Effector memory CD8-positive, alpha-beta T cell (primary cell): Measurements from ENCODE around the gene HYDIN.
"Not testable (repeated sequence)": the region's sequence is repeated elsewhere in the genome, so short reads cannot be mapped to it uniquely, and the experiment has no call there.

Experiments
- ATAC-seq: fragments of 150-1000 bp; cut with Tn5 transposase; replicated peaks from 2 replicates; pipeline ENCODE4 v1.10.0; 2021; ENCODE audit warnings: mild to moderate bottlenecking, moderate library complexity
- DNase-seq, 3 experiments: peaks; one replicate each; pipeline ENCODE4 v3.0.0; 2021
- H3K27ac Mint-ChIP-seq, 2 donors: one replicate each; pipeline ENCODE4 v1.8.0; 2022; ENCODE audit warnings: mild to moderate bottlenecking in 2 of 2, mixed read lengths in 2 of 2, moderate library complexity in 2 of 2
- H3K27me3 Mint-ChIP-seq, 2 donors: one replicate each; pipeline ENCODE4 v1.8.0; 2022; ENCODE audit warnings: mixed read lengths in 2 of 2
- H3K36me3 Mint-ChIP-seq: one replicate; pipeline ENCODE4 v1.8.0; 2022; ENCODE audit warnings: mild to moderate bottlenecking, moderate library complexity, mixed read lengths; ENCODE audit not compliant: insufficient read depth
- H3K4me1 Mint-ChIP-seq, 2 donors: one replicate each; pipeline ENCODE4 v1.8.0; 2022; ENCODE audit warnings: low read depth in 2 of 2, mixed read lengths in 2 of 2
- H3K4me3 Mint-ChIP-seq, 2 donors: one replicate each; pipeline ENCODE4 v1.8.0; 2022; ENCODE audit warnings: mild to moderate bottlenecking in 2 of 2, mixed read lengths in 2 of 2, moderate library complexity in 2 of 2
- H3K9me3 Mint-ChIP-seq, 2 donors: one replicate each; pipeline ENCODE4 v1.8.0; 2022; ENCODE audit warnings: mixed read lengths in 2 of 2

Gene HYDIN

DNA sequence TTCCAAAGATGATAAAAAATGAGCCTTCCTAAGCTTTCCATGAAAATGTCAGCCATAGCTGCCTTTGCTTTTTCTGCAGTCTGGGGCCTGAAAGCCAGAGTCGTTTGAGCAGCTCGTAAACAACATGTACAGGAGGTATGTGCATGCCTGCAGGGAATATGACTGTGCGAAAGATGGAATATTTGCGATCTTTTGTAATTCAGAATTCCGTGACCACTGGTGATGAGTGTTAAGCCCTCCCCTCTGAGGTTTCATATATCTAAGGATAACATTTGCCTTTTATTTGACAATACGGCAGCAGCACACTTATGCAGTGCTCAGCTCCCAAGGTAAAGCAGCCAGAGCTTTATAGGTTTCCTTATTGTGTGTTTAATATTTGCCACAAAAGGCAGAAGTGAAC is 192.5 kb downstream of the HYDIN start:
- H3K4me1 Mint-ChIP-seq = not testable (repeated sequence)

DNA sequence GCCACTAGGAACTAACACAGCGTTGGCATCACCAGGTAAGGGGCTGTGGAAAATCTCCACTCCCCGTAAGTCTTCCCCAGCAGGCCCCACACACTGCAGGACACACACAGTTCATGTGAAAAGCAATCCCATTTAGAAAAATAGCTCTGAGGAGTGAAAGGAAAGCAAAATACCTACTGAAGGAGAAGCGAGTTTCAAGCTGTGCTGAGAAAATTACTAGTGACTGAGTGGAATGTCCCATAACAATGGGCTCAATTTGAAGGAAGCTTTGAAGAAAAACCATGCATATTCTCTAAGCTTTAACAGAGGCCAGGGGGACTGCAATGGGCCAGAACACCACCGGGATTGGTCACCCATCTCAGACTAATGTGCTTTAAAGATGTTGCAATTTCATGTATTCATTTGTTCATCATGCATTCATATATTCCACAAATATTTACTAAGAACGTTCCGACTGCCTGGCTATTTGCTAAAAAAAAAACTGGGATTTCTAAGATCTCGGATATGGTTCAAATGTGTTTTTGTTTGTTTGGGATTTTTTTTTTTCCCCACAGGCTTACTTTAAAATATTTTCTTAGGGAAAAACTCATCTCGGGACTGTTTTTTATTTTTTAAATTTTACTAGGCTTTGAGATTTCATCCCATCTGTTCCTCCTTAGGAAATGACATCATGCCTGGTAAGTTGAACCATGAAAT is 202.3 kb downstream of the HYDIN start:
- not testable (repeated sequence) for DNase-seq, ATAC-seq, H3K36me3 Mint-ChIP-seq, H3K9me3 Mint-ChIP-seq, H3K27me3 Mint-ChIP-seq, H3K4me1 Mint-ChIP-seq, H3K4me3 Mint-ChIP-seq, H3K27ac Mint-ChIP-seq

More for the DNA sequence above, 192.5 kb downstream of the HYDIN start:
- not testable (repeated sequence) for H3K9me3 Mint-ChIP-seq, H3K27ac Mint-ChIP-seq, DNase-seq, H3K36me3 Mint-ChIP-seq, H3K4me3 Mint-ChIP-seq, ATAC-seq, H3K27me3 Mint-ChIP-seq

DNA sequence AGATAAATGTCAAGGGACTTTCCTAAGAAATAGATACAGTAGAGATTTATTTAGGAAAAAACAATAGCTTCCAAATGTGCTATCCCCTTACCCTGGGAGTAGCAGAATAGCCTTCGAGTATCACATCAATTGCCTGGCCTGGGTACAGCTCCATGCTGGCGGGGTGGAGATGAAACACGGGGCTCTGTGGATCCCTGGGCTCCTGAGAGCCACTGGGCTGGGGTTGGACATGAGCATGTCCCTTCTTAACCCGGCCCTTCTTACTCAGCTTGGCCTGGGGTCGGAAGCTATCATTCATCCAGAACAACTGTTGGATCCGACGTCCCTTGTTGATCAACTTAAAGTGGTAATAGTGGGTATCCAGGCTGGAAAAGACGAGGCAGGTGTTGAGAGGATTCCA is 203.0 kb downstream of the HYDIN start:
- H3K27ac Mint-ChIP-seq, H3K4me1 Mint-ChIP-seq, DNase-seq, H3K36me3 Mint-ChIP-seq, H3K9me3 Mint-ChIP-seq, H3K4me3 Mint-ChIP-seq, ATAC-seq, H3K27me3 Mint-ChIP-seq: not testable (repeated sequence)

DNA sequence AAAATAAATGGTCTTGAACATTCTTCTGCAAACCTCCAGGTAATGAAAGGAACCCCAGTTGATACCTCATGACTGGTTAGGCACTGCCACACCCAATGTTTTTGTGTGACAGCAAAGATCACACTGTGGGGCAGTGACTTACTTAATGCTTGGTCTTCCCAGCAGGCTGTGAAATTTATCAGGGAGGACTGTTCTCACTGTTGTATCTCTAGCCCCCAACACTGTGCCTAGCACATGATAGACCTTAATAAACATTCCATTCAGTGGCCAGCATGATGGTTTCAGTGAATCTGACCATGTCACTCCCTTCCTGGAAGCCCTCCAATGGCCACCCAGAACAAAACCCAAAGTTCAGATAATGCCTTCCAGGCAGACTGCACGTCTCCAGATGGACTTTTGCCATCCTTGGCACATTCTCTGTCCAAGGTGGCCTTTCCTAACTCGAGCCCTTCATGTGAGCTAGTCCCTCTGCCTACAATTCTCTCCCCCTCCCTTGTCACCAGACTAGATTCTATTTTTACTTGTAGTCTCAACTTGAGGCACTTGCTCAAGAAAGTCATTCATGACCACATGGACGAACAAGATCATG is 206.6 kb downstream of the HYDIN start:
- H3K27me3 Mint-ChIP-seq, H3K4me1 Mint-ChIP-seq, H3K9me3 Mint-ChIP-seq, DNase-seq, H3K27ac Mint-ChIP-seq, H3K4me3 Mint-ChIP-seq, ATAC-seq, H3K36me3 Mint-ChIP-seq: not testable (repeated sequence)

DNA sequence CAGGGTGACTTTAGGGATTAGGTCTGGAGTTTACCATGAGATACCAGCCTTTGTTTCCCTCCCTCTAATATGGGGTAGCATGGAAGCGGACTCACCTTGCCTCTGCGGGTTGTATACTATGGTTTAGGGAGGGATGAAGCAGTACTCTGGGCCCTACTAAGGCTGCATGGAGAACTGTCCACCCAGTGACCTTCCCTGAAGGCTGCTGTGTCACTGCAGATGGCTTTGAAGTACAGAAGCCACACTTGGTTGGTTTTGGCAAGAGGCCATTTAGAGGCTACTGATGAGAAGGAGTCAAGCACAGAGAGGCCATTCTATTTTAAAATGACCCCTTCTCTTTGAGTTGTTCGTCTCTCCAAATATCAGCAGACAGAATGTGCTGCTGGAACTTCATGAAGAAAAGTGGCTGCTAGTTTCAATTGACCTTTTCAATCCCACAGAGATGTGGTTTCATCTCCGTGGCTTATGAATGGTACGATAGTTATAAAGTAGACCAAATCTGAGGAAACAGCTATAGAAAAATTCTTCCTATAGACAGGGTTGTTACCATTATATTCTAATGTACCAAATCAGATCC is 208.5 kb downstream of the HYDIN start:
- H3K27me3 Mint-ChIP-seq, H3K9me3 Mint-ChIP-seq, H3K4me1 Mint-ChIP-seq, ATAC-seq, H3K27ac Mint-ChIP-seq, H3K4me3 Mint-ChIP-seq, H3K36me3 Mint-ChIP-seq, DNase-seq: not testable (repeated sequence)

DNA sequence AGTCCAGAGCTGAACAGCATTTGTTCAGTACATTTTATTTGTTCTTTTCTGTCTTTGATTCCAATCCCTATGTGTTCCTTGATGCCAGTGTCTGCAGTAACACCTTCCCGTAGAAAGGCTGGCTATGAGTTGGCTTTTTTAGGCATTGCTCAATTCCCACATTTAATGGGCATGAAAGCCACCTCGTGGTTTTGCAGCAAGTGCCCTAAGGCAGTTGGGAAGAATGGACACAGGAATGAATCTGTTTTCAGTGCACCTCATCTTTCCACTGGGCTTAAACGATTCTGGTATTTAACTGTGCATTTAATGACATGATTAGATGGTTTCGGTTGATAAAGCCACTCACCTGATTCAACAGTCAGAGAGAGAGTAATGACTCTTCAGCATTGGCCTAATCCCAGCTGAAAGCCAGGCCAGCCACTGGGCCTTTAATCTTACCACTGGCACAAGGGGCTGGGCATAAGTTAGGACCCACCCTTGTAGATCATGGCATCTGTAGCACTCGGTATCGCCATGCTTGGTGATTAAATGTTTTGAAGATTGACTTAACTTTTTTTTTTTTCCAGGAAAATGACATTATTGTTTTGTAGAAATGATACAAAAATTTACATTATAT is 211.3 kb downstream of the HYDIN start:
- H3K27me3 Mint-ChIP-seq, H3K27ac Mint-ChIP-seq, DNase-seq, H3K4me3 Mint-ChIP-seq, H3K9me3 Mint-ChIP-seq, H3K4me1 Mint-ChIP-seq, ATAC-seq, H3K36me3 Mint-ChIP-seq: not testable (repeated sequence)

DNA sequence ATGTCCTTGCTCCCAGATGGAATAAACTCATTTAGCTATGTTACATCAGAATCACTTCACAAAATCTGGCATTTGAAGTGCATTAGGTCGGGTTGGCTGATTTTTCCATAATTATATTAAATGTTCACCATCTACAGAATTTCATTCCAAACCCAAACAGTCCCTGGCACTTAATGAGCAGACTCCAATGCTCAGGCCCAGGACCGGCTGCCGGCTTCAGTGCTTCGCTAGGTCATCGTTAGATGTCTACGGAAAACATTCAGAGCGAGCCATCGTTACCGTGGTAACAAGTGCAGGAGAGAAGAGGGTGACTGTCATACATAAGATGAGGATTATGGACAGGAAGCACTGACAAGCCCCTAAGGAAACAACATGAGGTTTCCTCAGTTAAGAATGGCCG is 215.1 kb downstream of the HYDIN start:
- not testable (repeated sequence) for H3K27ac Mint-ChIP-seq, H3K4me3 Mint-ChIP-seq

DNA sequence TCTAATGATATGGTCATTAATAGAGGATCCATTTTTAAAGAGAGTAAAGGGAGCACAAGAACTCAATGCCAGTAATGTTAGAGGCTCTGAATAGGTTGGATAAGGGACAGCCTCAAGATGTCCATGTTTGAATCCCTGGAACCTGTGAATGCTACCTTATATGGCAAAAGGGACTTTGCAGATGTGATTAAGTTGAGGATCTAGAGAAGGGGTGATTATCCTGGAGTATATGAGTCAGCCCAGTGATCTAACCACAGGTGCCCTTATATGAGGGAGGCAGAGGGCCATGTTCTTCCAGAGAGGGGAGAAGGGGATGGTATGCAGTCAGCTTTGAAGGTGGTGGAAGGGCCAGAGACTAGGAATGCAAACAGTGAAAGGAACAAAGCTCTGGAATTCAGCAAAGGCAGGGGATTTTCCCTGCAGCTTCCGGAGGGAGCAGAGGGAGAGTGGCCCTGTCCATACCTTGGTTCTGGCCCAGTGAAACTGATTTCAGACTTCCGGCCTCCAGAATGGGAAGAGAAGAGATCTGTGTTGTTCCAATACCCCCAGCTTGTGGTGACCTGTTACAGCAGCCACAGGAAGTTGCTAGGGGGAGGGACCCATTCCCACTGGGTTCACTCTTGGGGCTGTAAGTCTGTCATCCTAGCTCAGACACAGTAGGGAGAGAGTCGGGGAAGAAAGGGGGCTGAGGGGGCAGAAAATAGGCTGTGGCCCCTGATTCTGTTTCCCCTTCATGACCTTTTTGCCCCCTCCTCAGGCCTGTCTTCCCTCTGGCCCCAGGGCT is 220.9 kb downstream of the HYDIN start:
- DNase-seq, H3K4me1 Mint-ChIP-seq, ATAC-seq, H3K27ac Mint-ChIP-seq, H3K4me3 Mint-ChIP-seq, H3K9me3 Mint-ChIP-seq, H3K27me3 Mint-ChIP-seq, H3K36me3 Mint-ChIP-seq: not testable (repeated sequence)

More for the DNA sequence above, 215.1 kb downstream of the HYDIN start:
- not testable (repeated sequence) for H3K4me1 Mint-ChIP-seq, DNase-seq, ATAC-seq, H3K27me3 Mint-ChIP-seq, H3K36me3 Mint-ChIP-seq, H3K9me3 Mint-ChIP-seq

DNA sequence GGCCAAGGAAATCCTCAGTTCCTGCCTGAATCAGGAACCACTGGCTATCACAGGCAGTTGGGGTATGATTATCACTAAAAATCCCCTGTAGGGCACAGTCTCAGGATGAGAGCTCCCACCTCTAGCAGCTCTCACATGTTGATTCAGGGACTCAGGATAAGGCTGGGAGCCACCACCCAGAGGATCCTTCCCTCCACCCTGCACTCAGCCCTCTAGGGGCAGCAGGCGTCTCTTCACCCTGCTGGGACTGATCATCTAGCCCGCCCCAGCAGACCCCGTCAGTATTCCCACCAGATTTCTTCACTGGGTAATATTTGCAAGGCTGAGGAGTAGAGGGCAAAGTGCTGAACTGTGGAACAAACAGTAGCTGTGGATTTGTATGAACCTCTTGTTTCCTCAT is 224.0 kb downstream of the HYDIN start:
- DNase-seq, H3K27ac Mint-ChIP-seq, H3K4me1 Mint-ChIP-seq, H3K4me3 Mint-ChIP-seq, ATAC-seq, H3K27me3 Mint-ChIP-seq, H3K36me3 Mint-ChIP-seq, H3K9me3 Mint-ChIP-seq: not testable (repeated sequence)

DNA sequence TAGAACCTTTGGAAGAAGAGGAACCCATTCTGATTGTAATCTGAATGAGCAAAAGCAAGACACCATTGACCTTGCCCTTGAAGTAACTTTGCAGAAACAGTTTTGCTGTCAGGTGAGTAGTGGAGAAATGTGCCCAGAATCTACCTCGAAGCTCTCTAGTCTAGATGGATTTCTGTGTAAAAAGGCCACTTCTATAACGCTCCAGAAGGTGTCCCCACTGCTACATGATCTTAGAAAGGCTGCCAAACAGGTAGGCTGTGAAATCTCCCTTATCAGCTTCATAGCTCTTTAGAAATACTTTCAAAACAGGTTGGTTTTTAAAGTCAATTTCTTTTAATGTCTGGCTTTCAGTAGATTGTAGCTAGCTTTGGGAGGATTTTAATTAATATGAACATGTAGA is 230.8 kb downstream of the HYDIN start:
- H3K4me1 Mint-ChIP-seq, ATAC-seq, H3K27ac Mint-ChIP-seq, DNase-seq, H3K27me3 Mint-ChIP-seq, H3K4me3 Mint-ChIP-seq, H3K36me3 Mint-ChIP-seq, H3K9me3 Mint-ChIP-seq: not testable (repeated sequence)

DNA sequence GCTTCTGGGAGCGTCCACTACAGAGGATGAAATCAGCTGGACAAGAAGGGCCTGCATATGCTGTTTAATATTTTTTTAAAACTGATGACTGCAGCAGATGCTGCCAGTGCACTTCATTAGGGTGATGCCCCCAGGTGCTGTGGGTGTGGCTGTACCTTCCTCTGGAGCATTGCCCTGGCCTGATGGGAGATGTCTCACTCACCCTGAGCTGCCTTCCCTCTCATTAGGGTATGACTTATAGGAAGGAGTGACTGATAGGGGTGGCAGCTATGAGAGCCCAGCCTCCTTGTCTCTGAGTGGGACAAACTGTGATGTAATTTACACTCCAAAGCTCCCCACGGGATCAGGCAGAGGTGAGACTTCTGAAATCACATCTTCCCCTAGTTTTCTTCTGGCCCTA is 234.7 kb downstream of the HYDIN start:
- not testable (repeated sequence) for H3K36me3 Mint-ChIP-seq, H3K27ac Mint-ChIP-seq, H3K27me3 Mint-ChIP-seq, ATAC-seq, DNase-seq, H3K9me3 Mint-ChIP-seq, H3K4me1 Mint-ChIP-seq, H3K4me3 Mint-ChIP-seq

DNA sequence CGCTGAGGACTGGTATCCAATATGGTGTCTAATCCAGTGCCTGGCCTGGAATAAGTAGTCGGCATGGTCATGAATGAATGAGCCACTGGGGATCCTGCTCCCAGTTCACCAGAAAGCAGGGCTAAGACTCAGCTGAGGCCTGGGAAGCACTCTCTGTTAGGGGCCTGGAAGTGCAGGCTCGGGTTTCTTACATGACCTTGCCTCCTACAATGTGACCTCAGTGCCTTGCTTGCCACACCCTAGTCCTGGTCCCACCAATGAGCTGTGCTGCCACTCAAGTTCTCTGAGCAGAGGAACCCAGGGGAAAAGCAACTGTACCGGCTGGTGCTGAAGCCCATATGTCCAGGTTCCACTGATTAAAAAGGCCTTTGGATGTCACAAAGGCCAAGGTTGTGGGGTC is 238.0 kb downstream of the HYDIN start:
- H3K4me1 Mint-ChIP-seq, ATAC-seq, H3K27ac Mint-ChIP-seq, H3K9me3 Mint-ChIP-seq, H3K27me3 Mint-ChIP-seq, H3K36me3 Mint-ChIP-seq, H3K4me3 Mint-ChIP-seq, DNase-seq: not testable (repeated sequence)

DNA sequence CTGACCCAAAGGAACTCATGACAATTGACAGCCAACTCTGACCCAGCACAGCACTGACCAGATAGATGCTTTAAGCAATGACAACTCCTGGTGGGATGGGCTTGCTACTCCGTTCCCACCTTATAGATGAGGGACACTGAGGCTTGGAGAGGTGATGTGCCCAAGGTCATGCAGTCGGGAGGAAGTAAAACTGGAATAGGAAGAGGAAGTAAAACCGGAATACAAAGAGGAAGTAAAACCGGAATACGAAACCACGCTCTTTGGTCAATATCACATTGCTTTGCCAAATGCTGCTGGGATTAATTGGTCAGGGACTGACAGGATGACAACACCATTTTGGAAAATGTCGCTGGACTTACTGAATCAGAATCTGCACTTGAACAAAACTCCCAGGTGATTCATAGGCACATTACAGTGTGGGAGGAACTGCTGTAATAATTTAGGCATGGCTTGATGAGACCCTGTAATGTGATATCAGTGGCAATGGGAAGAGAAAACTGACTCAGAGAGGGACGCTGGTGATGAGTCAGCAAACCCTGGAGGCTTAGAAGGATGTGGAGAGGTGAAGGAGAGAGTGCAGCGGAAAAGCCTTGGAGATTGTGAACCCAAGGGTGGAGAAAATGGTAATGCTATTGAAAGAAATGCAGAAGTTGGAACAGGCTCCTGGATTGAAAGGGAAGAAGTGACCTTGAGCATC is 243.4 kb downstream of the HYDIN start:
- not testable (repeated sequence) for H3K4me3 Mint-ChIP-seq, DNase-seq, H3K27ac Mint-ChIP-seq, H3K27me3 Mint-ChIP-seq, H3K36me3 Mint-ChIP-seq, H3K4me1 Mint-ChIP-seq, ATAC-seq, H3K9me3 Mint-ChIP-seq
